ENCODE data around the gene EHMT2. TPM values are rescaled to one million over a fixed set of nuclear protein-coding genes. Genes with fewer than 3 reads are reported as not detected.
A peak's percentile ranks its signal among the peaks of the same experiment; 100 is the strongest.

Gene EHMT2
- polyA plus RNA-seq, 3 donors, result 9.9 to 52.8 (median 16.0) TPM

DNA sequence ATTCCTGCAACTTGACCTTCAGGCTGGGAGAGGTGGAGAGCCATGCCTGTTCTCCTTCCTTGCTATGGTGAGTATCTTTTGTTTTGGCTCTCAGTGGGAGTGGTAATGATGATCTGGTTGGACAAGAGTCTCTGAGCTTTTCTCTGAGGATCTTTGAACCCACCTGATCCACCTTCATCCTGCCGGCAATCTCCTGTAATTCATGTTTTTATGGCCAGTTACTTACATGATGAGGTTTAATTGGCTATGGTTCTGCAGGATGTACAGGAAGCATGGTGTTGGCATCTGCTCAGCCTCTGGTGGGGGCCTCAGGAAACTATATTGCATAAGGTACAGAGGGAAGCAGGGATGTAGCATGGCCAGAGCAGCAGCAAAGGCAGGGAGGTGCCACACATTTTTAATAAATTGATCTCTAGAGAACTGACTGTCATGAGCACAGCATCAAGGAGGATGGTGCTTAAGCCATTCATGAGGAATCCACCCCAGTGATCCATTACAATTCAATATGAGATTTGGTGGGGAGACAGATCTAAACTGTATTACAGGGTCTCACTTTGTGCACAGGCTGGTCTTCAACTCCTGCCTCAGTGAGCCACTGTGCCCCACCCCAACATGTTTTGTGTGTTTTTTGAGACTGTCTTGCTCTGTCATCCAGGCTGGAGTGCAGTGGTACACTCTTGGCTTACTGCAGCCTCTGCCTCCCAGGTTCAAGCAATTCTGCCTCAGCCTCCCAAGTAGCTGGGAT is 60.0 kb downstream of the EHMT2 start:
- Histone ChIP-seq H4K20me1 (ENCODE audit: insufficient read depth, low read length) (peaks cover 51% of the 10 kb centered on the region), H3K27ac (ENCODE audit: low read depth in 1 of 2, low read length in 2 of 2) (peak overlapping the region; percentile 13 to 92), H3K9ac (ENCODE audit: insufficient read depth, low read length, poor library complexity, severe bottlenecking) (no peak overlapping the region), H3K9me3 (replicated peaks in 1 of 2; ENCODE audit: control insufficient read depth in 1 of 2, insufficient read depth in 1 of 2, low read length in 2 of 2) (no peaks in the 10 kb centered on the region), H3K4me3 (replicated peaks in 1 of 3; ENCODE audit: low read depth in 2 of 3, low read length in 3 of 3) (peak overlapping the region in 1 of 3 experiments; percentile 89), H3K4me2 (replicated peaks; ENCODE audit: extremely low read depth, low read length, poor library complexity, severe bottlenecking) (peak overlapping the region; percentile 85), H3K27me3 (ENCODE audit: control insufficient read depth in 2 of 2, insufficient read depth in 2 of 2, low read length in 2 of 2) (no peaks in the 10 kb centered on the region), H3K4me1 (ENCODE audit: control insufficient read depth in 1 of 2, insufficient read depth in 2 of 2, low read length in 2 of 2) (peaks cover 44 to 54% of the 10 kb centered on the region in 2 donors), H3K36me3 (replicated peaks in 1 of 2; ENCODE audit: control insufficient read depth in 1 of 2, insufficient read depth in 2 of 2, low read length in 2 of 2) (peaks cover 38 to 47% of the 10 kb centered on the region in 2 donors), H3K79me2 (ENCODE audit: insufficient read depth, low read length) (peaks cover 57% of the 10 kb centered on the region), H2AFZ (ENCODE audit: insufficient read depth, low read depth, low read length, poor library complexity, severe bottlenecking) (no peak overlapping the region)
- Mint-ChIP-seq H3K9me3 (no peaks in the 10 kb centered on the region), H3K27ac (peak overlapping the region; percentile 90 to 100 (median 98)), H3K4me3 (peak overlapping the region; percentile 98 to 99), H3K27me3 (ENCODE audit: low read depth in 3 of 3) (no peaks in the 10 kb centered on the region), H3K36me3 (peaks cover 36 to 62% of the 10 kb centered on the region in 2 donors), H3K4me1 (peaks cover 37% of the 10 kb centered on the region)
- intact Hi-C loops (cut with micrococcal nuclease), result loop anchor here (2.0 to 10.0 kb wide), 3 partner anchors 25 to 293 kb away; partner anchors contain the start of genes ATP6V1G2 (in 1 of the 2), DDAH2 (in 1 of the 2), DDX39B (in 1 of the 2) and LY6G6C (in 1 of the 2)
- TF ChIP-seq, protein P1, sequence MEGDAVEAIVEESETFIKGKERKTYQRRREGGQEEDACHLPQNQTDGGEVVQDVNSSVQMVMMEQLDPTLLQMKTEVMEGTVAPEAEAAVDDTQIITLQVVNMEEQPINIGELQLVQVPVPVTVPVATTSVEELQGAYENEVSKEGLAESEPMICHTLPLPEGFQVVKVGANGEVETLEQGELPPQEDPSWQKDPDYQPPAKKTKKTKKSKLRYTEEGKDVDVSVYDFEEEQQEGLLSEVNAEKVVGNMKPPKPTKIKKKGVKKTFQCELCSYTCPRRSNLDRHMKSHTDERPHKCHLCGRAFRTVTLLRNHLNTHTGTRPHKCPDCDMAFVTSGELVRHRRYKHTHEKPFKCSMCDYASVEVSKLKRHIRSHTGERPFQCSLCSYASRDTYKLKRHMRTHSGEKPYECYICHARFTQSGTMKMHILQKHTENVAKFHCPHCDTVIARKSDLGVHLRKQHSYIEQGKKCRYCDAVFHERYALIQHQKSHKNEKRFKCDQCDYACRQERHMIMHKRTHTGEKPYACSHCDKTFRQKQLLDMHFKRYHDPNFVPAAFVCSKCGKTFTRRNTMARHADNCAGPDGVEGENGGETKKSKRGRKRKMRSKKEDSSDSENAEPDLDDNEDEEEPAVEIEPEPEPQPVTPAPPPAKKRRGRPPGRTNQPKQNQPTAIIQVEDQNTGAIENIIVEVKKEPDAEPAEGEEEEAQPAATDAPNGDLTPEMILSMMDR (IDR thresholded peaks at IDR 0.05), result no peak
- WGBS (ENCODE audit: insufficient coverage), result no CpG with 5 or more reads among the region's 1 CpG
- DNase-seq, result no peak

DNA sequence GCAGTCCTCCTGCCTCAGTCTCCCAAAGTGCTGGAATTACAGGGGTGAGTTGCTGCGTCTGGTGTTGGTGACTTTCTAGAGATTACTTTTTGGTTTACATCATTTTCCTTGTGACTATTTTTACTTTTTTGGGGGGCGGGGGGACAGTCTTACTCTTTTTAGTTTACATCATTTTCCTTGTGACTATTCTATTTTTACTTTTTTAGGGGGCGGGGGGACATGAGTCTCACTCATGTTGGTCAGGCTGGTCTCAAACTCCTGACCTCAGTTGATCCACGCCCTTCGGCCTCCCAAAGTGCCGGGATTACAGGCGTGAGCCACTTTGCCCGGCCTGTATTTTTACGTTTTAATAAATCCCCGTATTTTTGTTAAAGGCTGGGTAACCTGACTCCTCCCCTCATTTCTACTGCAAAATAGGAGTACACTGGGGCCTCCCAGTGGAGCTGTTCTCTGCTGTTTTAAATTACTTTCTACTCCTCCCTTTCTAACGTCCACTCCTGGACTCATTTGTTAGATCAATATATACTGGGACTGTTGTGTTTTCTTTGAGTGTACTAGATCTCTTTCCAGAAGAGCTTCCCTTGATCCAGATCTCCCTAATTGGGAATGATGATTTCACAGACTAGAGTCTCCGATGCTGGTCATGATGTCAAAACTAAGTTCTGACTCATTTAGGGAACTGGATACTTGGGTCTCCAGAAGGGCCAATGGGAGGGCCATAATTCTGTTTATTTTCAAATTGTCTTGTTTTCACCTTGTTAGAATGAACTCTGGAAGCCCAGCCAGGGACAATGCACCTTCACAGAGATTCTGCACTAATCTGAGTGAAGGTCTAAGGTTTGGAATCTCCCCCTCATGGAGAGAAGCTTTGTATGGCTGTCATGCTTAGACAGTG is 60.8 kb downstream of the EHMT2 start:
- DNase-seq, result peak; percentile 33 to 73 (median 66)
- Mint-ChIP-seq H3K9me3 (no peaks in the 10 kb centered on the region), H3K4me1 (peaks cover 39% of the 10 kb centered on the region), H3K4me3 (peak overlapping the region; percentile 98 to 99), H3K36me3 (peaks cover 36 to 56% of the 10 kb centered on the region in 2 donors), H3K27me3 (ENCODE audit: low read depth in 3 of 3) (no peaks in the 10 kb centered on the region), H3K27ac (peak overlapping the region; percentile 90 to 100 (median 98))
- peak overlapping the region; percentile 80 for H3K9ac ChIP-seq (ENCODE audit: insufficient read depth, low read length, poor library complexity, severe bottlenecking)
- no peaks in the 10 kb centered on the region for H3K9me3 ChIP-seq (replicated peaks in 1 of 2; ENCODE audit: control insufficient read depth in 1 of 2, insufficient read depth in 1 of 2, low read length in 2 of 2)
- peaks cover 38 to 47% of the 10 kb centered on the region in 2 donors for H3K36me3 ChIP-seq (replicated peaks in 1 of 2; ENCODE audit: control insufficient read depth in 1 of 2, insufficient read depth in 2 of 2, low read length in 2 of 2)
- no peaks in the 10 kb centered on the region for H3K27me3 ChIP-seq (ENCODE audit: control insufficient read depth in 2 of 2, insufficient read depth in 2 of 2, low read length in 2 of 2)
- TF ChIP-seq, protein P1 (IDR thresholded peaks at IDR 0.05), result no peak
- H3K4me2 ChIP-seq (replicated peaks; ENCODE audit: extremely low read depth, low read length, poor library complexity, severe bottlenecking), result peak overlapping the region; percentile 85
- peaks cover 52 to 62% of the 10 kb centered on the region in 2 donors for H3K4me1 ChIP-seq (ENCODE audit: control insufficient read depth in 1 of 2, insufficient read depth in 2 of 2, low read length in 2 of 2)
- H2AFZ ChIP-seq (ENCODE audit: insufficient read depth, low read depth, low read length, poor library complexity, severe bottlenecking), result no peak overlapping the region
- H4K20me1 ChIP-seq (ENCODE audit: insufficient read depth, low read length), result peaks cover 51% of the 10 kb centered on the region
- 43% methylated on average over 3 of the region's 12 CpGs for whole genome bisulfite sequencing (ENCODE audit: insufficient coverage)
- peaks cover 58% of the 10 kb centered on the region for H3K79me2 ChIP-seq (ENCODE audit: insufficient read depth, low read length)
- peak overlapping the region; percentile 83 to 89 (median 86) for H3K4me3 ChIP-seq (replicated peaks in 1 of 3; ENCODE audit: low read depth in 2 of 3, low read length in 3 of 3)
- intact Hi-C loops (cut with micrococcal nuclease), result loop anchor here (2.0 to 10.0 kb wide), 3 partner anchors 26 to 292 kb away; partner anchors contain the start of genes ATP6V1G2 (in 1 of the 2), DDAH2 (in 1 of the 2), DDX39B (in 1 of the 2) and LY6G6C (in 1 of the 2)
- H3K27ac ChIP-seq (ENCODE audit: low read depth in 1 of 2, low read length in 2 of 2), result peak overlapping the region; percentile 87 to 92

Measured in CD14-positive monocyte (primary cell).